Gastroesophageal sphincter (tissue), 3 donors: ENCODE data around the gene FZD4.

Source experiments
- POLR2A ChIP-seq, 2 donors: fragments of 450-650 bp; IDR thresholded peaks; one replicate each; pipeline ENCODE4 v1.6.1; 2017; ENCODE audit warnings: antibody characterized with exemption in 2 of 2, mild to moderate bottlenecking in 2 of 2, moderate library complexity in 1 of 2
- TF ChIP-seq, protein P1 (sequence below), 4 experiments: fragments of 200-600 bp in 2 of 4; fragments of 450-650 bp in 2 of 4; sonication (generic) in 1 of 4; IDR thresholded peaks; one replicate each; pipeline ENCODE4 v1.5.1; 2017 to 2019; ENCODE audit warnings: antibody characterized with exemption in 4 of 4, mild to moderate bottlenecking in 2 of 4, moderate library complexity in 2 of 4

DNA sequence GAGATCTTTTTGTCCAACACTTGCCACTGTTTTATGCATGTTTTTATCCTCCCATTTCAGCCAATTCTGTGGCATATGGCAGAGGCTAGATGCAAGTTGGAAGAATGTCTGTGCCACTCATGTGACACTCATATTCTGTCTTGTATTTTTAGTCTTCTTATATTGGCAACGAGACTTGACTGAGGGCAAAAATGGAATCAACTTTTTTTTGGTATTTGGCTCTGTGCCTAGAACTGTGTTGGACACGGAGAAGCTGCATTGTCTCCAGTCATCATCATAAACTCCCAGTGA is 1.7 kb upstream of the FZD4 start:
- TF ChIP-seq, protein P1, sequence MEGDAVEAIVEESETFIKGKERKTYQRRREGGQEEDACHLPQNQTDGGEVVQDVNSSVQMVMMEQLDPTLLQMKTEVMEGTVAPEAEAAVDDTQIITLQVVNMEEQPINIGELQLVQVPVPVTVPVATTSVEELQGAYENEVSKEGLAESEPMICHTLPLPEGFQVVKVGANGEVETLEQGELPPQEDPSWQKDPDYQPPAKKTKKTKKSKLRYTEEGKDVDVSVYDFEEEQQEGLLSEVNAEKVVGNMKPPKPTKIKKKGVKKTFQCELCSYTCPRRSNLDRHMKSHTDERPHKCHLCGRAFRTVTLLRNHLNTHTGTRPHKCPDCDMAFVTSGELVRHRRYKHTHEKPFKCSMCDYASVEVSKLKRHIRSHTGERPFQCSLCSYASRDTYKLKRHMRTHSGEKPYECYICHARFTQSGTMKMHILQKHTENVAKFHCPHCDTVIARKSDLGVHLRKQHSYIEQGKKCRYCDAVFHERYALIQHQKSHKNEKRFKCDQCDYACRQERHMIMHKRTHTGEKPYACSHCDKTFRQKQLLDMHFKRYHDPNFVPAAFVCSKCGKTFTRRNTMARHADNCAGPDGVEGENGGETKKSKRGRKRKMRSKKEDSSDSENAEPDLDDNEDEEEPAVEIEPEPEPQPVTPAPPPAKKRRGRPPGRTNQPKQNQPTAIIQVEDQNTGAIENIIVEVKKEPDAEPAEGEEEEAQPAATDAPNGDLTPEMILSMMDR (IDR thresholded peaks at IDR 0.05) = no peak
- TF ChIP-seq POLR2A (IDR thresholded peaks at IDR 0.05) = no peak
